Measurements from ENCODE around the gene MRPS27. TPM values are rescaled to one million over a fixed set of nuclear protein-coding genes. Genes with fewer than 3 reads are reported as not detected.

Gene MRPS27
- 46.7 TPM for total RNA-seq

GRCh38 chr5:72319976-72320752 lies at the start of gene MRPS27, which contains the start of gene PTCD2:
Gene MRPS27 (minus strand): TSS chr5:72320240. CDS start chr5:72320221, 19 bp downstream.
Gene PTCD2 (plus strand): TSS chr5:72320373. CDS start chr5:72320383, 10 bp downstream.
- peak; percentile 96 for DNase-seq

DNA sequence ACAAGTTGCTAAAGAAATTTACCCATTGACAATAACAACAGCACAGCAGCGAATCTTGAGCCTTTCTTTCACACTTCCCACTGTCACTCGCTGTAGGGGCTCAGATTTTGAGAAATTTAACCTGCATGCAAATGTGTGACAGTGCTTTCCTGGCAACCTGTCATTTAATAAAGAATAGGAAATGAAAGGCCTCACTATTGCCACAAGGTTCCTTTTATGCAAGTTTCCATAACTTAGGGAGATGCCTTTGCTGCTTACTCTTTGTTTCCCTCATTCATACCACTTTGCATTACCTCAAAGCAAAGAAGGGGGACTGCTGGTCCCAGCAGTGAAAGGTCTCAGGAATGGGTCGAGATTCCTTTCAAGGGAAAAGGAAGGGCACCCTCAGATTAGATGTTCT lies 49.7 kb upstream of the MRPS27 start:
- no peak for DNase-seq

GRCh38 chr5:72369301-72369700 lies 49.3 kb upstream of the MRPS27 start:
- no peak for DNase-seq

- DNase-seq: no peak
These were observed 48.2 kb upstream of the MRPS27 start for GRCh38 chr5:72368271-72368670.

GRCh38 chr5:72366324-72366976 lies 46.4 kb upstream of the MRPS27 start:
- DNase-seq: peak; percentile 69

DNA sequence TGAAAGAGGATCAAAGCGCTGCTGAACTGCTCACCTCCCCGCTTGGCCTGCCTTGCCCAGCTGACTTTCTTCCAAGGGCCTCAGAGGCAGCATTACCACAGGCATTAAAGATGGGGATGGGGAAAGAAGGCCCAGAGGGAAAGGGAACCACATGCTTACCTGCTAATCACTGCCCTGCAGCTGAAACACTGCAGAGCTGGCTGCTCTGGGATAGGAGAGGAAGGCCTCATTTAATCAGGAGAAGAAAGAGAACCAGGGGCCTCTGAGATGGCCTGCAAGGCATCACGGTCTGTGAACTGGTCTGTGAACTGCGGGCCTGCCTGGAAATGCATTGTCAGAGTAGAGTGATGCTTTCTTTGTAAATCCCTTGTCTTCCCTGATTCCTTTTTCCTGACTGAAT lies 44.9 kb upstream of the MRPS27 start:
- DNase-seq: no peak

GRCh38 chr5:72364171-72364570 lies 44.1 kb upstream of the MRPS27 start:
- no peak for DNase-seq

DNA sequence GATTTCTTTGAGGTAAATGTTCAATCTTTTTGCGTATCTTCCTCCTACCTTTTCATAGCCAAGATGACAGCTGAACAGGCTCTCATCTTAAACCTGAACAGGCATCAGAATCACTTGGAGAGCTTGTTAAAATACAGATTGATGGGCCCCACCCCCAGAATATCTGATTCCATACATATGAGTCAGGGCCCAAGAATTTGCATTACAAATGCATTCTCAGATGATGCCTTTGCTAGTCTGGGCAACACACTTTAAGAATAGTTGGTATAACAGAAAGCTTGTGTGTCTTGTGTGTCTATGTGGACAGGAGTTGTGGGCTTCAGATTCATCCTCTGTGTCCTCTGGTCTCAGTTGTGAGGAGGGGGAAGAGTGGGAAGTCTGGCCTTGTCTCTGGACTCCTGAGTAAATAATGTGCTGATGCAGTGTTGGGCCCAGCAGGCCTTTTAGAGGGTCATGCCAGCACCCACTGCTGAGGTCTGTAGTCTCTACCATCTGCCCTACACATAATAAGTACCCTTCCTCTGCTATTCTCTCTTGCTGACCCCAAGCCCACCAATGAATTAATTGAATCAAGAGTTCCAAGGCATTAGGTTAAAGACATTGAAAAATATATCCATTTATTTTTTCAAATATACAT lies 43.2 kb upstream of the MRPS27 start:
- no peak for DNase-seq

DNA sequence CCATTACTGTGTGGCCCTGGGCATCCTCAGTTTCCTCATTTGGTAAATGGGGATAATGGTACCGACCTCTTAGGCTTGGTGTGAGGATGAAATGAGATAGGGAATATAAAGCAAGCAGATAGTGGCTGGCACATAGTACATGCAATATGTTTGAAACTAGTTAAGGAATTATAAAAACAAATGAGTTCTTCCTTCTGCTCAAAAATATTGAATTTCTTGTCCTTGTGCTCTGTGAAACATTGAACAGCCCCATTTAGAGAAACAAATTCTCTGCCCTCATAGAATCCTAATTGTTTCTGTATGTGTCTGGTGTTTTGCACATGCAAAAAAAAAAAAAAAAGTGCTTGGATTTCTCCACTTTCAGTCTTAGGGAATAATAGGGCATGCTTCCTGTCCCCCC lies 39.8 kb upstream of the MRPS27 start:
- no peak for DNase-seq

GRCh38 chr5:72358925-72359324 lies 38.9 kb upstream of the MRPS27 start:
- DNase-seq: no peak

DNA sequence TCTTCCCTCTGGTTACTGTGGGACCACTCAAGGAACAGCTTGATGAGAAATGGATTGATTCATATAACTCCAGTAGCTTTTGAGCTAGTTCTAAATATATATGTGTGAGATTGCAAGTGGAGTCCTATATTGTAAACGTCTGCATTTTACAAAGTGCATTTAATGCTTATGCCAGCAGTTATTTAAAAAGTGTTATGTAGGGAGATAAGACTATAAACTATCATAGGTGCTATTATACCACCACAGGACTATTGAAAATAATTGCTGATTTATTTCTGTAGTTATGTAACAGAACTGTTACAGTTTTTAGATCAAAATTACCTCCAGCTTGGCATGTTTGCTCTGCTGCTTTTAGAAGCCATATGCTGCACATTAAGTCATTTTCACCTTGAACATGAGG lies 36.3 kb upstream of the MRPS27 start:
- no peak for DNase-seq

DNA sequence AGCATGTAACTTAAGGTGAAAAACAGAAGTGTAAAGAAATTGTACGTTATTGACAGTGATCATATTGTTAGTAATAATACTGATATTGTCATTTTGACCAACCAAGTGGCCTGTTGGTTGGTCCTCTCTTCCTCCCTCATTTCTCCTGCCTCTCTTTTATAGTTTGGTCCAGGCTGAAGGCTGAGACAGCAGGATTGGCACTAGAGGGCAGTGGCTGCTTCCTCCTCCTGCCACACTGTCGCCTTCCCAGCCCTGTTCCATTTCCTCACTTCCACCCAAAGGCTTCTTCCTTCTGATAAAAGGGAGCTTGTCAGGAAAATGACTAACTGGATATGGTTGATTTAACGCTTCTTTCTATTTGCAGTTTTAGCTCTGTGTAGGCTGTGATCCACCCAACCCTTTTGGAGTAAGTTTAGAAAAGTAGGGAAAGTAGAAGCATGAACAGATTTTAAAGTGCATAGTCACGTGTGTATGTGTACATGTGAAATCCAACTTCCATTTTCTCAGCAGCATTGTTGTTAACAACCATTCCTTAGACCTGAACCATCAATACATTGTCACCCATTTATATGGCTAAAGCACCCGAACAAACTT lies 35.8 kb upstream of the MRPS27 start:
- no peak for DNase-seq

DNA sequence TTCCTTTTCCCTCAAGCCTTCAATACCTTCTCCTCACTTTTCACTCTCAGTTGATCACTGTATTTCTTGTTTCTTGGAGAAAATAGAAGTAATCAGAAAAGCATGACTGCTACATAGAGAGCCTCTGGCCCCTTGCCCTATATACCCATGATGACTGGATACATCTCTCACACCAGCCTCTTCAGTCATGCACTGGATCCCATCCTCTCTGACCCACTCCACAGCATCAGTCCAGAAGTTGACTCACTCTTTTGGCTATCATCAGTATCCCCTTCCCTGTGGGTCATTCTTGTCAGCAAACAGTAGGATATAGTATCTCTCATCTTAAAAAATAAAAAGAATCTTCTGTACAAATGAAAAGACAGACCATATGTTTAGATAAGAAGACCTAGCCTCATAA lies 33.0 kb upstream of the MRPS27 start:
- DNase-seq: no peak

- no peak for DNase-seq
These were observed 32.6 kb upstream of the MRPS27 start for GRCh38 chr5:72352616-72353015.

- DNase-seq: no peak
These were observed 31.3 kb upstream of the MRPS27 start for GRCh38 chr5:72351376-72351775.

GRCh38 chr5:72347801-72348308 lies 27.8 kb upstream of the MRPS27 start:
- DNase-seq: no peak

GRCh38 chr5:72346398-72346797 lies 26.4 kb upstream of the MRPS27 start:
- DNase-seq: no peak

DNA sequence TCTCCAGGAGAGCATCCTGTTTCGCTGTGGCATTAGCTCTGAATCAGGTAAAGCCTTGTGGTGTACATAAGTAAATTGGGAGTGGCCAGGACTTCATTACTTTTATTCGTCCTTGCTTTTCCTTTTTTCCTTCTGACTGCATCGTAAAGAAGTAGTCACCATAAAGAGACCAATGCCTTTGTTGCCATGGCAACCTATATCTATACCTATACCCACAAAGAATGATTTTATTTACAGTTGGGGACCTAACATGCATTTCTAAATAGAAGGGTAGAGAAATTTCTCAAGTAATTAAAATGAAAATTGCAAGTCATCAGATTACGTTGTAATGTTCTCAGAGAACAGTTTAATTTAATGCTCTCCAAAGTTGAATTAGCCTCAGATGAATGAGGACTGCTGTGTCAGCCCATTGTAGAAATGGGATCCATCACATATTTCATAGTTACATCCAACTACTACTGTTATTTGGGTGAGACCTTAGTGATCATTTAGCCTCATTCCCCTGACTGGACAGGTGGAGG lies 18.7 kb upstream of the MRPS27 start:
- no peak for DNase-seq

DNA sequence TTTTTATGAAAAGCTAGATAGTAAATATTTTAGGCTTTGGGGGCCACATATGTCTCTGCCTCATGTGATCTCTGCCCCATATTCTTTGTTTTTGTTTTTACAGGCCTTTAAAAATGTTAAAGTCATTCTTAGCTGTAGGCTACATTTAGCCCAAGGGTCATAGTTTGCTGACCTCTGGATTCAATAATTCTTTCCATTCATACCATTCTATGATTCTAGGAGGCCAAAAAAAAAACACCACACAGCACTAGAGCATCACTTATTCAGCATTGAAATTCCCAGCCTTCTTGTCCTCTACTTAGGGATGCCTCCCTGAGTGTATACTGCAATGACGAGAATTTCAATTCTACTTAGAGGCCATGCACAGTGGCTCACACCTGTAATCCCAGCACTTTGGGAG lies 17.1 kb upstream of the MRPS27 start:
- no peak for DNase-seq

DNA sequence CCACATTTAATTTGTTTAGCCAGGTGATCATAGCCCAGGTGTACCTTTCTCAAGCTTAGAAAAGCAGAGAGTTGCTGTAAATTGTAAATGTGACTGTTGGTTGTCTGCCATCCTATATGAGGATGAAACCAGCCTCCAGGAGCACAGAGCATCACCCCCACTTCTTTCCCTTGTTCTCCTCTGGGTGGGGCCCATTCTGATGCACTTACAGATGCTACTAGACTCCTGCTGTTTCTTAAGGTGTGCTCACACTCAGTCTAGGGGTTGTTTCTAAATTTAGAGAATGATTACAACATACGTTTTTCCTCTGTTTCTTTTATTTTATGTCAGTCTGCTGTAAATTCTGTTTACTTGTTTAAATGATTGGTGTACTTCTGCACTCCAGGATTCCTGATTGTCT lies 10.7 kb upstream of the MRPS27 start:
- DNase-seq: no peak

DNA sequence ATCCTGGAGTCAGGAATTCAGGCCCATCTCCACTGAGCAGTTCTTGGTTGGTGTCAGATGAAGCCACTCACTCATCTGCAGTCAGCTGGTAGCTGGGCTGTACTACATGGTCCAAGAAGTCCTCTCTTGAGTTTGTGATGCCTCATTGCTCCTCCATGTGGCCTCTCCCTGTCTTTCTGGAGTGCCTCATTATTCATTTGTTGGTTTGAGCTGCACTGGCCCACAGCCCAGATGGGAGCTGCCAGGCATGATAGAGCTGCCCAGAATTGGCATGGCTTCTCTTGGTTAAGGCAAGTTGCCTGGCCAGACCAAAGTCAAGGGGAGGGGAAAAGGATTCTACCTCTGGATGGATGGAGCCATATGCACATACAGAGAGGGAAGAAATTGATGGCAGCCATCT lies 8.1 kb upstream of the MRPS27 start:
- no peak for DNase-seq

DNA sequence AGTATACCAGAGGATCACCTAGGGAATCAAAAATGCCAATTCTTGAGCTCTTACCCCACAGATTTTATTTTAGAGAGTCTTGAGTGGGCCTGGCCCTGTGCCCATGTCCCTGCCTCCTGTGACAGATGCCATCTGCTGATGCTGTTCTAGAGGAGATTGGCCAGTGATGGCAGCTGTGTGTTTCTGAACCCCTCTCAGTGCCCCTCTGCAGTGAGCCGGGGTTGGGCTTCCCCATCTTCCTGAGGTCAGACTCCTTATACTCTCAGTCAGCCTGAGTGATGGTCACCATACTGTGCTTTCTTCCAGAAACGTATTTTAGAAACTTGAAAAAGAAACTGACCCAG lies 6.2 kb upstream of the MRPS27 start:
- no peak for DNase-seq

Measured in skin of body (tissue), 2 donors.